WERI-Rb-1 (cell line): Measurements from ENCODE around the gene TRPC4.

Source experiments
- DNase-seq: peaks from one replicate; pipeline ENCODE4 v3.0.0-alpha.2; 2020
- H3K27ac ChIP-seq: fragments of 250-450 bp; sonication (Bioruptor Pico); 2 replicates; pipeline ENCODE4 v1.5.1; 2020; ENCODE audit warnings: mild to moderate bottlenecking, moderate library complexity
- H3K27me3 ChIP-seq: fragments of 250-450 bp; sonication (Bioruptor Pico); 2 replicates; pipeline ENCODE4 v1.5.1; 2021; ENCODE audit warnings: mild to moderate bottlenecking, low read depth, moderate library complexity; ENCODE audit not compliant: insufficient read depth, severe bottlenecking
- H3K36me3 ChIP-seq: fragments of 250-450 bp; sonication (Bioruptor Pico); 2 replicates; pipeline ENCODE4 v1.5.1; 2020; ENCODE audit warnings: mild to moderate bottlenecking, moderate library complexity
- H3K4me3 ChIP-seq: 2 replicates; pipeline ENCODE4 v1.5.1; 2011; ENCODE audit warnings: low read depth, mild to moderate bottlenecking, control low read depth, low read length
- H3K9me3 ChIP-seq: fragments of 250-450 bp; sonication (Bioruptor Pico); 2 replicates; pipeline ENCODE4 v1.5.1; 2021; ENCODE audit warnings: mild to moderate bottlenecking, moderate library complexity; ENCODE audit not compliant: severe bottlenecking
- TF ChIP-seq, protein P1 (sequence below): IDR thresholded peaks from 2 replicates; pipeline ENCODE4 v1.5.1; 2011; ENCODE audit warnings: low read depth, mild to moderate bottlenecking, control low read depth, inconsistent platforms, low read length

Gene TRPC4

DNA sequence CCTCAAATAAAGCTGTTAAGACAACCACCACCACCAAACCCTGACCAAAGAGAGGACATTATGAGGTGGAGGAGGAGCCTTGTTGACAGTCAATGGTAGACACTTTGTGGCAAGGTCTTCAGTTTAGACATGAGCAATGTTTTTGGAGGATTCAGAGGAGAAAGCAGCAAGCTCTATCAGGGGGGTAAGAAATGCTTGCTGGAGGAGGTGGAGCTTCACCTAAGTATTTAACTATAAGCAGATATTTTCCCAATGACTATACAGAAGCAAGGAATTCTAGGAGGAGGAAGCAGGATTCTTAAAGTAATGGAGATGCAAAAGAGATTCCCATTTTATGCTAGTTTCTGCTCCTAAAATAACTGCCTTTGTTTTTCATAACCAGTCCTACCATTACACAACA lies 74.2 kb downstream of the TRPC4 start:
- H3K4me3 ChIP-seq: no peak overlapping the region
- H3K9me3 ChIP-seq: no peaks in the 10 kb centered on the region
- H3K27me3 ChIP-seq: no peaks in the 10 kb centered on the region
- no peaks in the 10 kb centered on the region for H3K36me3 ChIP-seq
- no peak overlapping the region for H3K27ac ChIP-seq
- DNase-seq: no peak
- TF ChIP-seq, protein P1, sequence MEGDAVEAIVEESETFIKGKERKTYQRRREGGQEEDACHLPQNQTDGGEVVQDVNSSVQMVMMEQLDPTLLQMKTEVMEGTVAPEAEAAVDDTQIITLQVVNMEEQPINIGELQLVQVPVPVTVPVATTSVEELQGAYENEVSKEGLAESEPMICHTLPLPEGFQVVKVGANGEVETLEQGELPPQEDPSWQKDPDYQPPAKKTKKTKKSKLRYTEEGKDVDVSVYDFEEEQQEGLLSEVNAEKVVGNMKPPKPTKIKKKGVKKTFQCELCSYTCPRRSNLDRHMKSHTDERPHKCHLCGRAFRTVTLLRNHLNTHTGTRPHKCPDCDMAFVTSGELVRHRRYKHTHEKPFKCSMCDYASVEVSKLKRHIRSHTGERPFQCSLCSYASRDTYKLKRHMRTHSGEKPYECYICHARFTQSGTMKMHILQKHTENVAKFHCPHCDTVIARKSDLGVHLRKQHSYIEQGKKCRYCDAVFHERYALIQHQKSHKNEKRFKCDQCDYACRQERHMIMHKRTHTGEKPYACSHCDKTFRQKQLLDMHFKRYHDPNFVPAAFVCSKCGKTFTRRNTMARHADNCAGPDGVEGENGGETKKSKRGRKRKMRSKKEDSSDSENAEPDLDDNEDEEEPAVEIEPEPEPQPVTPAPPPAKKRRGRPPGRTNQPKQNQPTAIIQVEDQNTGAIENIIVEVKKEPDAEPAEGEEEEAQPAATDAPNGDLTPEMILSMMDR: no peak

DNA sequence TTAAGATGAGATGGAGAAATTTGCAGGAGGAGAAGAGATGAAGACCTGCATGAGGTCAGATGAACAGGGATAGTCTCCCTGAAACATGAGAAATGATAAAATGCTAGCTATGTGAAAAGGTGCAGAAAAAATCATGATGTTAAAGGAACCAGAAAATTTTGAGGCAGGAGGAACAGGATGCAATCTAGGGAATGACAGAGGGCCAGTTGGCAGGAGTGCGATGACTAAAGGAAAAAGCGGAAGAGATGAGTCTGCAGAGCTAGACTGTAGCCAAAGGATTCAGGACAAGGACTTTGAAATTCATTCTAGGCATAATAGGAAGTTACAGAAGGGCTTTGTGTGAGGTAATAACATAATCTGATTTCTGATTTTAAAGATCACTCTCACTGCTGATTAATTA lies 77.9 kb downstream of the TRPC4 start:
- no peak overlapping the region for H3K27ac ChIP-seq
- no peaks in the 10 kb centered on the region for H3K27me3 ChIP-seq
- no peak for DNase-seq
- H3K4me3 ChIP-seq: no peak overlapping the region
- no peaks in the 10 kb centered on the region for H3K36me3 ChIP-seq
- no peaks in the 10 kb centered on the region for H3K9me3 ChIP-seq
- TF ChIP-seq, protein P1: no peak

DNA sequence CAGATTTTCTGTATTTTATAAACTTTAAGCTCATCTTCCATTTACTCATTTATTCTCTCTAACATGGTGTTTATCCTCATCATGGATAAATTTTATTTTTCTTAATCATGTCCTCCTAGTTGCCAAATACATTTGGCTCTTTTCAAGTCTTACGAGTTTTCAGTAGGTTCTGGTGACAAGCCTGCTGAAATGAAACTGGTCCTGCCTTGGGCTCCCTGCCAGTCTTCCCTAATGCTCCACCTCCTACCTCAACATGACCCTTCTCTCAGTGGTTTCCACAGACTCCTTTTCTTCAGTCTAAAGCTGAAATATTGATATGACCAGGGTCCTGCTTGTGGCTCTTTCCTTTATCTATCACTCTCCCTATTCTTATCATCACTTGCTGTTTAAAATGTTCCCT lies 81.2 kb downstream of the TRPC4 start:
- no peak for DNase-seq

GRCh38 chr13:37777676-37778075 lies 91.9 kb downstream of the TRPC4 start:
- H3K36me3 ChIP-seq: no peaks in the 10 kb centered on the region
- TF ChIP-seq, protein P1: no peak
- H3K27ac ChIP-seq: no peak overlapping the region
- H3K9me3 ChIP-seq: no peaks in the 10 kb centered on the region
- no peak overlapping the region for H3K4me3 ChIP-seq
- H3K27me3 ChIP-seq: no peaks in the 10 kb centered on the region
- no peak for DNase-seq

More for the DNA sequence above, 81.2 kb downstream of the TRPC4 start:
- Histone ChIP-seq H3K27ac (no peak overlapping the region), H3K4me3 (no peak overlapping the region), H3K36me3 (no peaks in the 10 kb centered on the region), H3K9me3 (no peaks in the 10 kb centered on the region), H3K27me3 (no peaks in the 10 kb centered on the region)
- TF ChIP-seq, protein P1: no peak

DNA sequence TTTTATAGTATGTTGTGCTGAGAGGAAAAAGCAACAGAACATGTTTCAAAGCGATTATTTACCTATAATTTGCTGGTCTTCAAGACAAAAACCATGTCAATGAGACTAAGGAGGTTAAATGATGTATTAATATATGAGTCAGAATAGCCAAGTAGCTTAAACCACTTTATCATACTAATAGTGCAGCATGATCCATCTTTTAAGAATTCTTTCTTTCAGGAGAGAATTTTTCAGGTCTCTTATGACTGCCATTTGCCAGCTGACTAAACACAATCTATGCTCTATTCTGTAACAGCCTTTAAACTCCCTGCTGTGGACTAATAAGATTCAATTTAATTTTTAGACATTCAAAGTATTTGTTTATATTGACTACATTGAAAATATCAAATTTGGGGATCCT lies 93.7 kb downstream of the TRPC4 start:
- TF ChIP-seq, protein P1: no peak

DNA sequence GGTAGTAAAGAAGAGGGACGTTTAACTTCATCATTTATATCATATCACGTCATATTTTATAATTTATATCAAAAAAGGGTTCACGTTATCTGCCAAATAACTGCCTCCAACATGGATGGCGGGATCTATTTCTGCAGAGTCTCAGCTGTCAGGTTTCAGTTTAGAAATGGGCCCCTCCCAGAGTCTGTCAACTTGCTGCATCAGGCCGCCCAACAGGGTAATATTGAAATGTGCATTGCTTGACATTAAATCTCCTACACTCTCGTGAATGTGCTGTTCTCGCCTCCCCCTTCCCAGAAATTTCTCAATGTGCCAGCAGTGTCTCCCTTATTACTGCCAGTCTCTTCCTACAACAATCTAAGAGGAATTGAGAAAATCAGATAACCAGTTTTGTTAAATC lies 96.9 kb downstream of the TRPC4 start:
- H3K27ac ChIP-seq: no peak overlapping the region
- H3K9me3 ChIP-seq: no peaks in the 10 kb centered on the region
- H3K36me3 ChIP-seq: no peaks in the 10 kb centered on the region
- DNase-seq: no peak
- no peak overlapping the region for H3K4me3 ChIP-seq
- TF ChIP-seq, protein P1: no peak
- H3K27me3 ChIP-seq: no peaks in the 10 kb centered on the region

More for the DNA sequence above, 93.7 kb downstream of the TRPC4 start:
- H3K36me3 ChIP-seq: no peaks in the 10 kb centered on the region
- no peak for DNase-seq
- no peaks in the 10 kb centered on the region for H3K27me3 ChIP-seq
- H3K4me3 ChIP-seq: no peak overlapping the region
- H3K9me3 ChIP-seq: no peaks in the 10 kb centered on the region
- H3K27ac ChIP-seq: no peak overlapping the region
